ENCODE data around the gene NFKBIA. TPM values are rescaled to one million over a fixed set of nuclear protein-coding genes. Genes with fewer than 3 reads are reported as not detected.
A peak's percentile ranks its signal among the peaks of the same experiment; 100 is the strongest.
"Not testable (repeated sequence)": the region's sequence is repeated elsewhere in the genome, so short reads cannot be mapped to it uniquely, and the experiment has no call there.

NFKBIA gene, protein sequence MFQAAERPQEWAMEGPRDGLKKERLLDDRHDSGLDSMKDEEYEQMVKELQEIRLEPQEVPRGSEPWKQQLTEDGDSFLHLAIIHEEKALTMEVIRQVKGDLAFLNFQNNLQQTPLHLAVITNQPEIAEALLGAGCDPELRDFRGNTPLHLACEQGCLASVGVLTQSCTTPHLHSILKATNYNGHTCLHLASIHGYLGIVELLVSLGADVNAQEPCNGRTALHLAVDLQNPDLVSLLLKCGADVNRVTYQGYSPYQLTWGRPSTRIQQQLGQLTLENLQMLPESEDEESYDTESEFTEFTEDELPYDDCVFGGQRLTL
- 49.2 and 64.3 TPM in 2 replicates for total RNA-seq (2014; rRNA removed; shearing (Covaris generic))

DNA sequence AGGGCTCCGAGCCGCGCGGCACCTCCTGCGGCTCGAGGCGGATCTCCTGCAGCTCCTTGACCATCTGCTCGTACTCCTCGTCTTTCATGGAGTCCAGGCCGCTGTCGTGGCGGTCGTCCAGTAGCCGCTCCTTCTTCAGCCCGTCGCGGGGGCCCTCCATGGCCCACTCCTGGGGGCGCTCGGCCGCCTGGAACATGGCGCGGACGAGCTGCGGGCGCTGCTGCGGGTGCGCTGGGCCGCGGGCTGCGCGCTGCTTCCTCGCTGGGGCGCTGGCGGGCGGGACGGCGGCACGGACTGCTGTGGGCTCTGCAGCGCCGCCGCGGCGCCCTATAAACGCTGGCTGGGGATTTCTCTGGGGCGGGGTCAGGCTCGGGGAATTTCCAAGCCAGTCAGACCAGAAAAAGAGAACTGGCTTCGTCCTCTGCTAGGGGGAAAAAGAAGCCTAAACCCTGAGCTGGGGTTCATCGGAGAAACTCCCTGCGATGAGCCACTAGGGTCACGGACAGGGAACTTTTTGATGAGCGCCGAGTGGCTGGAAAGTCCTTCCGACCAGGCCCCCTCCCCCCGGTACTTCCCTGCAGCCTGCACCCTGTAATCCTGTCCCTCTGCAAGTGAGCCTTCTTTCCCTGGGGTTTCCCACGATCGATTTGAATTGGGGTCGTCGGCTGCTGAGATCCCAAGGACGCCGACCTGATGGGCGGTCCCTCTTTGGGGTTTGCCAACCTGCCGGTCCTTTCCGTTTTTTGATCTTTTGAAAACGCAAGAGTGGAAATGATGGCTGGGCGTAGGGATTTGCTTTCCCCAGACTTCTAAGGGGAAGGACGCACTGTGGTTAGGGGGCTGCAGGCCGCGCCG lies at the start of gene NFKBIA:
NFKBIA (minus strand) TSS at position 301 of the 855 bp plus-strand sequence; CDS start at position 196, 105 bp downstream.
- Histone ChIP-seq H3K4me3 (ENCODE audit: insufficient read depth, low read depth, low read length) (peak within 1 kb of the TSS; percentile 91), H3K27me3 (ENCODE audit: control insufficient read depth, insufficient read depth, low read length) (no peaks in the 10 kb centered on the region; the same call in 1 of the 2 replicates), H3K36me3 (replicated peaks; ENCODE audit: control insufficient read depth, insufficient read depth, low read length) (peaks cover 18% of the 10 kb centered on the region)
- peak; percentile 89 for DNase-seq

GRCh38 chr14:35446450-35446849 lies 41.9 kb upstream of the NFKBIA start:
- Histone ChIP-seq H3K4me3 (ENCODE audit: insufficient read depth, low read depth, low read length) (no peak overlapping the region), H3K27me3 (ENCODE audit: control insufficient read depth, insufficient read depth, low read length) (no peaks in the 10 kb centered on the region), H3K36me3 (replicated peaks; ENCODE audit: control insufficient read depth, insufficient read depth, low read length) (no peaks in the 10 kb centered on the region)
- DNase-seq = no peak

GRCh38 chr14:35444104-35444503 lies 39.6 kb upstream of the NFKBIA start:
- no peak for DNase-seq
- H3K4me3 ChIP-seq (ENCODE audit: insufficient read depth, low read depth, low read length) = no peak overlapping the region
- no peaks in the 10 kb centered on the region for H3K36me3 ChIP-seq (replicated peaks; ENCODE audit: control insufficient read depth, insufficient read depth, low read length)
- no peaks in the 10 kb centered on the region for H3K27me3 ChIP-seq (ENCODE audit: control insufficient read depth, insufficient read depth, low read length)

DNA sequence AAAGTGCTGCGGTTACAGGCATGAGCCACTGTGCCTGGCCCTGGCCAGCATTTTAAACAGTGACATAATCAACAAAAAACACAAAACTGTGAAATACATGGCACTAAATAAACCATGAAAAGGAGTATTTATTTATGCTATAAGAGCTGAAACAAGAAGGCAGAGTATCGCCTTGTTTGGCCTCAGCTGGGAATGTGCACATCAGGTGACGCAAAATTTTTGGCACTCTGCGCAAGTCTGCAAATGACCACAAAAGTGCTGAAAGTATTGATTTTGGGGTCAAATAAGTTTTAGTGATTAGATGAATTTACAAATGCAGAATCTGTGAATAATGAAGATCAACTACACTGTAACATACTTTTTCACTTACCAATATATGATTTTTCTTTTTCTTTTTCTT lies 36.6 kb upstream of the NFKBIA start:
- H3K36me3 ChIP-seq (replicated peaks; ENCODE audit: control insufficient read depth, insufficient read depth, low read length) = no peaks in the 10 kb centered on the region
- H3K4me3 ChIP-seq (ENCODE audit: insufficient read depth, low read depth, low read length) = no peak overlapping the region
- H3K27me3 ChIP-seq (ENCODE audit: control insufficient read depth, insufficient read depth, low read length) = no peaks in the 10 kb centered on the region
- no peak for DNase-seq

GRCh38 chr14:35438910-35439713 lies 34.6 kb upstream of the NFKBIA start:
- Histone ChIP-seq H3K27me3 (ENCODE audit: control insufficient read depth, insufficient read depth, low read length) (no peaks in the 10 kb centered on the region), H3K36me3 (replicated peaks; ENCODE audit: control insufficient read depth, insufficient read depth, low read length) (no peaks in the 10 kb centered on the region), H3K4me3 (ENCODE audit: insufficient read depth, low read depth, low read length) (no peak overlapping the region)
- peak; percentile 27 for DNase-seq

- DNase-seq; H3K36me3 ChIP-seq (replicated peaks; ENCODE audit: control insufficient read depth, insufficient read depth, low read length); H3K4me3 ChIP-seq (ENCODE audit: insufficient read depth, low read depth, low read length); H3K27me3 ChIP-seq (ENCODE audit: control insufficient read depth, insufficient read depth, low read length): not testable (repeated sequence)
These were observed 33.9 kb upstream of the NFKBIA start for GRCh38 chr14:35438492-35438891.

DNA sequence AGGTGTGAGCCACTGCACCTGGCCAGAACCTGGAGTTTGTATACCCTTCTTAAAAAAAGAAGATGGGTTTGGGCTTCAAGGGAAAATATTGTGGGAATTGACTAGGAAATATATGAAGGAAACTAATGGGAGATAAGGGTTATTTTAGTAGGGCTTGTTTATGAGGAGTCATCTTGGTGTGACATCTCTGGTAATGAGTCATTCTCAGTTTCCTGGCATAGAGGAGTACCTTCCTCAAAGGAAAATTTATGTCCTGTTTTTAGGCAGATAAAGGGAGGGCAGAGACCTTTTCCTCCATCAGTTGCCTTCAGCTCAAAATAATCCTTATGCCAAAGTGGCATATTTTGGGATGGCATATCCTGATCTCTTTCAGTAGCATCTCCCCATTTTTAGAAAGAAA lies 30.6 kb upstream of the NFKBIA start:
- no peaks in the 10 kb centered on the region for H3K27me3 ChIP-seq (ENCODE audit: control insufficient read depth, insufficient read depth, low read length)
- no peaks in the 10 kb centered on the region for H3K36me3 ChIP-seq (replicated peaks; ENCODE audit: control insufficient read depth, insufficient read depth, low read length)
- H3K4me3 ChIP-seq (ENCODE audit: insufficient read depth, low read depth, low read length) = no peak overlapping the region
- DNase-seq = no peak

DNA sequence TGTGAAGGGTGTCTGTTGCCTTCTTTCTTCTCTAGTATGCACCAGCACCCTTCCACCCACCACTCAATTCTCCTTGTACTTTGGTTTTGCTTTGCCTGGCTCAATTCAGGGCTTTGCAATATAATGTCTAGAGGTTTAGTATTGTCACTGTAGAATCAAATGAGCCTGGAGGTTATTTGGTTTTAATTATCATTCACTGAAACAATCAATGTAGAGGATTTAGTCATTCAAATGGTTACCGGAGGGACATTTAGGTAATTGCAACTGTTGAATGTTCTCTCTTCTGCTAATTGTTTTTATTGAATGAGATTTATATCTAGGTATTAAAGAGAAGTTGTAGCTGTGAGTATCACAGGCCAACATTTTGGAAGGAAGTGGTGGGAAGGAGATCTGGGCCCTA lies 29.3 kb upstream of the NFKBIA start:
- DNase-seq = no peak
- Histone ChIP-seq H3K36me3 (replicated peaks; ENCODE audit: control insufficient read depth, insufficient read depth, low read length) (no peaks in the 10 kb centered on the region), H3K4me3 (ENCODE audit: insufficient read depth, low read depth, low read length) (no peak overlapping the region), H3K27me3 (ENCODE audit: control insufficient read depth, insufficient read depth, low read length) (no peaks in the 10 kb centered on the region)

DNA sequence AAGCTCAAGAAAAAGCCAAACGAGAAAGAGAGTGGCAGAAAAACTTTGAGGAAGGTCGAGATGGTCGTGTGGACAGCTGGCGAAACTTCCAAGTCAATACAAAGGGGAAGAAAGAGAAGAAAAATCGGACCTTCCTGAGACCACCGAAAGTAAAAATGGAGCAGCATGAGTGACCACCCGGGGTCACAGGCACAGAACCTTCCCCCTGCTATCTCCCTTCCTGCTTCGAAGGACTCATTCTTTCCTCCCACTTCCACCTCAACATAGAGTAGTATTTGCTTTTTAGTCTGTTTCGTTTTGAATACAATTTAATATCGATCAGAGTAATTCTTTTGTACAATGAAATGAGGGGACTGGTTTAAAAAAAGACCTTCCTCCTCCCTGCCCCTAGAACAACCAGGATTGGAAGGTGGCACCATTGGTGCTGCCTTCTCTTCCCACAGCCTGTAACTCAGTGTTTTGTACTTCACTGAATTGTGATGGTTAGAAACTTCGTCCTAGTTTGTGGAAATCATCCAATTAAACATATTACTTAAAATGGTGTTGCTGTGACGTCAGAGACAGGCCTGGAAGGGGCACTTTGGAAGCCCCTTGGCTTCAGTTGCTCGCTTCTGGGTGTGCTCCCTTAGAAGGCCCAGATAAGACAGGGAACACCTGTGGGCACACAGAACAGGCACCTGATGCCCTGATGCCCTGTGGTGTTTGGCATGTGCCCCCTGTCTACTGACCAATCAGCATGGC lies 26.1 kb upstream of the NFKBIA start:
- no peaks in the 10 kb centered on the region for H3K36me3 ChIP-seq (replicated peaks; ENCODE audit: control insufficient read depth, insufficient read depth, low read length)
- no peaks in the 10 kb centered on the region for H3K27me3 ChIP-seq (ENCODE audit: control insufficient read depth, insufficient read depth, low read length)
- H3K4me3 ChIP-seq (ENCODE audit: insufficient read depth, low read depth, low read length) = no peak overlapping the region
- no peak for DNase-seq

GRCh38 chr14:35429951-35430350 lies 25.4 kb upstream of the NFKBIA start:
- H3K27me3 ChIP-seq (ENCODE audit: control insufficient read depth, insufficient read depth, low read length) = no peaks in the 10 kb centered on the region
- H3K36me3 ChIP-seq (replicated peaks; ENCODE audit: control insufficient read depth, insufficient read depth, low read length) = no peaks in the 10 kb centered on the region
- H3K4me3 ChIP-seq (ENCODE audit: insufficient read depth, low read depth, low read length) = no peak overlapping the region
- no peak for DNase-seq

GRCh38 chr14:35425850-35426249 lies 21.3 kb upstream of the NFKBIA start:
- Histone ChIP-seq H3K4me3 (ENCODE audit: insufficient read depth, low read depth, low read length) (no peak overlapping the region), H3K27me3 (ENCODE audit: control insufficient read depth, insufficient read depth, low read length) (no peaks in the 10 kb centered on the region)
- no peak for DNase-seq

DNA sequence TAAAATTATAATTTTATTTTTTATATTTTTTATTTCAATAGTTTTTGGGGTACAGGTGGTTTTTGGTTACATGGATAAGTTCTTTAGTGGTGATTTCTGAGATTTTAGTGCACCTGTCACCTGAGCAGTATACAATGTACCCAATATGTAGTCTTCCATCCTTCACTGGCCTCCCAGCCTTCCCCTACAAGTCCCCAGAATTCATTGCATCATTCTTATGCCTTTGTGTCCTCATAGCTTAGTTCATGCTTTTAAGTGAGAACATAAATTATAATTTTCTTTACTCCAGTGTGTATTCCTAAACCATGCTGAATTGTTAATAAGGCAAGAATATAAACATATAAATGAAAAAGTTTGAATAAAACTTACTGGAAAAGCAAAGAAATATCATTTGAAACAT lies 19.1 kb upstream of the NFKBIA start:
- Histone ChIP-seq H3K27me3 (ENCODE audit: control insufficient read depth, insufficient read depth, low read length) (no peaks in the 10 kb centered on the region), H3K36me3 (replicated peaks; ENCODE audit: control insufficient read depth, insufficient read depth, low read length) (no peaks in the 10 kb centered on the region), H3K4me3 (ENCODE audit: insufficient read depth, low read depth, low read length) (no peak overlapping the region)
- DNase-seq = no peak

More at GRCh38 chr14:35425850-35426249, 21.3 kb upstream of the NFKBIA start:
- H3K36me3 ChIP-seq (replicated peaks; ENCODE audit: control insufficient read depth, insufficient read depth, low read length) = no peaks in the 10 kb centered on the region

DNA sequence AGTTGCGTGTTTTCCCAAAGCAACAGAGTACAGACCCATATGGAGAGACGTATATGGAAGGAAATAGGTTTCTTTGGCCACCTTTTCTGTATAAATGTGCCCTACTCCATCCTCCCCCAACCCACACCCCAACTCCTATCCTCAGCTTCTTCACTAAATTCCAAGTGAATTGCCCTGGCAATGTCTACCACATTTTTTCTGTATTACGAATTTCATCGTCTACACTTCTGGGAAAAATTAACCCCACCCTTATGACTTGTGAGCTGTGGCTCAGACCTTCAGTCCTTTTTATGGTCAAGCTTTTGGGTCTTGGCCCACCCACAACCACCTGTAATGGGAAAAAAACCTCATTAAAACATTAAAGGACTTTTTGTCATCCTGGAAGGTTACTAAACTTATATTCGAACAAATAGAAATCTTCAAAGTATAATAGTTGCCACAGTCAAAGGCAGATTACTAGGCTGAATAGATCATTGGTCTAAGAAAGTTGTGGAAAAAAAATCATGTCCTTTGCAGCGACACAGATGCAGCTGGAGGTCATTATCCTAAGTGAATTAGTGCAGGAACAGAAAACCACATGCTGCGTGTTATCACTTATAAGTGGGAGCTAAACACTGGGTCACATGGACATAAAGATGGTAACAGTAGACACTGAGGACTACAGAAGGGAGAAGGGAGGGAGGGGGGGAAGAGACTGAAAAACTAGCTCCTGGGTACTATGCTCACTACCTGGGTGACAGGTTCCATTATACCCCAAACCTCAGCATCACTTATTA lies 15.7 kb upstream of the NFKBIA start:
- Histone ChIP-seq H3K27me3 (ENCODE audit: control insufficient read depth, insufficient read depth, low read length) (no peaks in the 10 kb centered on the region), H3K4me3 (ENCODE audit: insufficient read depth, low read depth, low read length) (no peak overlapping the region), H3K36me3 (replicated peaks; ENCODE audit: control insufficient read depth, insufficient read depth, low read length) (no peaks in the 10 kb centered on the region)
- no peak for DNase-seq

Data from H7 (cell line).